Hepatocyte (in vitro differentiated cells): ENCODE measurements around the gene C10orf95. TPM values are rescaled to one million over a fixed set of nuclear protein-coding genes. Genes with fewer than 3 reads are reported as not detected.

ENCODE experiments used
- DNase-seq: peaks from one replicate; pipeline ENCODE4 v3.0.0-alpha.2; 2016; ENCODE audit warnings: low spot score
- H2AFZ ChIP-seq: fragments of 200-600 bp; sonication (generic); 2 replicates; pipeline ENCODE4 v1.6.0; 2016; ENCODE audit warnings: antibody characterized with exemption, mild to moderate bottlenecking
- H3K27ac ChIP-seq: fragments of 200-600 bp; sonication (generic); 2 replicates; pipeline ENCODE4 v1.5.1; 2016; ENCODE audit warnings: mild to moderate bottlenecking
- H3K27me3 ChIP-seq: fragments of 200-600 bp; sonication (generic); 2 replicates; pipeline ENCODE4 v1.6.1; 2016
- H3K36me3 ChIP-seq: fragments of 200-600 bp; sonication (generic); replicated peaks from 2 replicates; pipeline ENCODE4 v1.5.1; 2016; ENCODE audit warnings: low read depth; ENCODE audit not compliant: insufficient read depth
- H3K4me1 ChIP-seq: fragments of 200-600 bp; sonication (generic); 2 replicates; pipeline ENCODE4 v1.5.1; 2016; ENCODE audit warnings: mild to moderate bottlenecking, moderate library complexity; ENCODE audit not compliant: insufficient read depth
- H3K4me2 ChIP-seq: fragments of 200-600 bp; sonication (generic); 2 replicates; pipeline ENCODE4 v1.6.0; 2016
- H3K4me3 ChIP-seq: fragments of 200-600 bp; sonication (generic); 2 replicates; pipeline ENCODE4 v1.5.1; 2016; ENCODE audit warnings: mild to moderate bottlenecking
- H3K79me2 ChIP-seq: fragments of 200-600 bp; sonication (generic); 2 replicates; pipeline ENCODE4 v1.6.0; 2017; ENCODE audit warnings: mild to moderate bottlenecking
- H3K9me2 ChIP-seq: fragments of 200-600 bp; sonication (generic); replicated peaks from 2 replicates; pipeline ENCODE4 v1.6.0; 2017; ENCODE audit warnings: mild to moderate bottlenecking; ENCODE audit not compliant: insufficient read depth
- H3K9me3 ChIP-seq: fragments of 200-600 bp; sonication (generic); 2 replicates; pipeline ENCODE4 v1.5.1; 2016; ENCODE audit warnings: low read depth, mild to moderate bottlenecking
- H4K20me1 ChIP-seq: fragments of 200-600 bp; sonication (generic); 2 replicates; pipeline ENCODE4 v1.6.0; 2016; ENCODE audit warnings: mild to moderate bottlenecking; ENCODE audit not compliant: insufficient read depth, poor library complexity, severe bottlenecking
- EZH2 ChIP-seq: fragments of 200-600 bp; sonication (generic); IDR thresholded peaks from 2 replicates; pipeline ENCODE4 v1.6.1; 2016; ENCODE audit warnings: antibody characterized with exemption, mild to moderate bottlenecking, borderline replicate concordance
- EZH2phosphoT487 ChIP-seq: fragments of 200-600 bp; sonication (generic); IDR thresholded peaks from one replicate; pipeline ENCODE4 v1.6.1; 2018; ENCODE audit warnings: antibody characterized with exemption, mild to moderate bottlenecking, low read depth, moderate library complexity; ENCODE audit not compliant: unreplicated experiment, severe bottlenecking
- WGBS: methylation state at CpG from one replicate; pipeline ENCODE4 v1.1.6; 2016; ENCODE audit warnings: low lambda C conversion rate; ENCODE audit errors: missing lambda C conversion rate; 5-methylcytosine and 5-hydroxymethylcytosine counted together
- polyA plus RNA-seq: library from polyadenylated mRNA; unstranded; fragments of >200 nt; fragmentation: Nextera tagmentation; extraction: Ambion mirVana; gene quantifications from 2 replicates; pipeline ENCODE4 v1.2.1, GENCODE V29; 2016
- total RNA-seq: library from RNA; depleted of rRNA; stranded (reverse); fragments of >200 nt; gene quantifications from 2 replicates; pipeline ENCODE4 v1.2.3, GENCODE V29; 2014
- TF ChIP-seq, protein P1 (sequence below): fragments of 200-600 bp; sonication (generic); IDR thresholded peaks from 2 replicates; pipeline ENCODE4 v1.5.1; 2016; ENCODE audit warnings: antibody characterized with exemption, mild to moderate bottlenecking; ENCODE audit not compliant: poor library complexity

The C10orf95 gene
- total and polyA plus RNA-seq, 2 experiments from 2014 or later, result 5.2 to 7.7 TPM

DNA sequence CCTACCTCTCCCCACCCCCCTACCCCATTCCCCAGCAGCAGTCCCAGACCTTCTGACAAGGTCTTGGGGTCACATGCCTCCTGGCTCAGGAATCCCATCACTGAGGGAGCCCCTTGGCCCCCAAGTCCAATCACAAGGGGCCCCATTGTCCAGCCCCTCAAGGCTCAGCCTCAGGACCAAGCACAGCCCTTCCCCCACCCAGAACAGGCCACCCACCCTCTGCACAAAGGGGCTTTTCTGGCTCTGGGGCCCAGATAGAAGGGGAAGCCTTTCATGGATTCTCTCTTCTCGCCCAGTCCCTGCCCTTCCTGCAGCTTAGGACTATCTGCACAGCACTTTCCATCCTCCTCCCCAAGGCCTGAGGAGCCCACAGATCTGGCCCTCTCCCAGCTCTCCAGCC, 25.9 kb downstream of the C10orf95 start:
- DNase-seq, result no peak
- H3K9me2 ChIP-seq, result no peaks in the 10 kb centered on the region
- H3K4me2 ChIP-seq, result no peak overlapping the region
- H3K79me2 ChIP-seq, result peaks cover 24% of the 10 kb centered on the region
- peaks cover 5% of the 10 kb centered on the region for H4K20me1 ChIP-seq
- H3K27me3 ChIP-seq, result no peaks in the 10 kb centered on the region
- 79% methylated on average over 1 of the region's 1 CpG for WGBS
- TF ChIP-seq, protein P1, sequence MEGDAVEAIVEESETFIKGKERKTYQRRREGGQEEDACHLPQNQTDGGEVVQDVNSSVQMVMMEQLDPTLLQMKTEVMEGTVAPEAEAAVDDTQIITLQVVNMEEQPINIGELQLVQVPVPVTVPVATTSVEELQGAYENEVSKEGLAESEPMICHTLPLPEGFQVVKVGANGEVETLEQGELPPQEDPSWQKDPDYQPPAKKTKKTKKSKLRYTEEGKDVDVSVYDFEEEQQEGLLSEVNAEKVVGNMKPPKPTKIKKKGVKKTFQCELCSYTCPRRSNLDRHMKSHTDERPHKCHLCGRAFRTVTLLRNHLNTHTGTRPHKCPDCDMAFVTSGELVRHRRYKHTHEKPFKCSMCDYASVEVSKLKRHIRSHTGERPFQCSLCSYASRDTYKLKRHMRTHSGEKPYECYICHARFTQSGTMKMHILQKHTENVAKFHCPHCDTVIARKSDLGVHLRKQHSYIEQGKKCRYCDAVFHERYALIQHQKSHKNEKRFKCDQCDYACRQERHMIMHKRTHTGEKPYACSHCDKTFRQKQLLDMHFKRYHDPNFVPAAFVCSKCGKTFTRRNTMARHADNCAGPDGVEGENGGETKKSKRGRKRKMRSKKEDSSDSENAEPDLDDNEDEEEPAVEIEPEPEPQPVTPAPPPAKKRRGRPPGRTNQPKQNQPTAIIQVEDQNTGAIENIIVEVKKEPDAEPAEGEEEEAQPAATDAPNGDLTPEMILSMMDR, result no peak
- TF ChIP-seq EZH2 (no peak), EZH2phosphoT487 (no peak)
- no peak overlapping the region for H3K4me3 ChIP-seq
- H3K4me1 ChIP-seq, result peaks cover 11% of the 10 kb centered on the region
- no peak overlapping the region for H3K27ac ChIP-seq
- no peaks in the 10 kb centered on the region for H3K36me3 ChIP-seq
- H3K9me3 ChIP-seq, result no peaks in the 10 kb centered on the region
- H2AFZ ChIP-seq, result no peak overlapping the region

DNA sequence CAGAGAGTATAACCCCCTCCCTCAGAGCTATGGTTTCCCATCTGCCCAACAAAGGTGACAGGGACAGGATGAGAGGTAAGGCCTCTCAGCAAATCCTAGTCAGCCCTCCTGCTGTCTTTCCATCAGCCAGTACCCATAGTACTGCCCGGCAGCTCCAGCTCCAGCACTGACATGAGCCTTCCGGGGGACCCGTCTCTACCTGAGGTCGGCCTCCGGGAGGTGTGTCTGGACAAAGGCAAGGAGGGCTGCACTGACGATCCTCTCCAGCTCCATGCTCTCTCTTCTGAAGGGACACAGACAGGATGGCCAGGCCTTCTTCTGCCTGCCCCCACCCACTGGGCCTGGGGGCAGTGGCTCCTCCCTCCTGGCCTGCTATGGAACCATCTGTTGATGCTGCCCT, 26.4 kb downstream of the C10orf95 start:
- no peak overlapping the region for H2AFZ ChIP-seq
- no peak overlapping the region for H3K4me2 ChIP-seq
- peaks cover 21% of the 10 kb centered on the region for H3K79me2 ChIP-seq
- H3K9me2 ChIP-seq, result no peaks in the 10 kb centered on the region
- peaks cover 5% of the 10 kb centered on the region for H4K20me1 ChIP-seq
- no peak for DNase-seq
- no peak for TF ChIP-seq EZH2
- no peak for TF ChIP-seq EZH2phosphoT487
- TF ChIP-seq, protein P1, result no peak
- H3K9me3 ChIP-seq, result no peaks in the 10 kb centered on the region
- no peak overlapping the region for H3K4me3 ChIP-seq
- H3K36me3 ChIP-seq, result no peaks in the 10 kb centered on the region
- 91% methylated on average over 6 of the region's 6 CpGs for whole genome bisulfite sequencing
- peaks cover 15% of the 10 kb centered on the region for H3K4me1 ChIP-seq
- no peaks in the 10 kb centered on the region for H3K27me3 ChIP-seq
- H3K27ac ChIP-seq, result no peak overlapping the region

DNA sequence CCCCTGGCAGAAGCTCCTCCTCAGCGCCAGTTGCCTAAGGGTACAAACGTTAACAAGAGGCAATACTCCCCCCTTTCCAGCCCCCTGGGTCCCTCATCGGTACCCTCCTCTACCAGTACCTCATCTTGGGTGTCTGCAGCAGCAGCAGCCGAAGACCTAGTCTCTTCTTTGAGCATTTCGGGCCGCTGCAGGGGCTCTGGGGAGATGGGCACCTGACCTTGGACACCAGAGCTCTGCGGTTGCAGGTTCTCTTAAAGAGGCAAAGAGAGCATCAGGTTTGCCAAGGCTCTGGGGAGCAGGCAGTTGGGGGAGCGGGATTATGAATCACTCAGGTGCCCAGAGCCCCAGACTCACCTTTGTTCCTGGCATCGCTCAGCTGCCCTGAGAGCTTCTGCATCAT, 27.2 kb downstream of the C10orf95 start:
- no peak overlapping the region for H3K4me3 ChIP-seq
- H3K36me3 ChIP-seq, result no peaks in the 10 kb centered on the region
- no peak overlapping the region for H3K4me2 ChIP-seq
- H4K20me1 ChIP-seq, result peaks cover 5% of the 10 kb centered on the region
- DNase-seq, result no peak
- H3K4me1 ChIP-seq, result peaks cover 23% of the 10 kb centered on the region
- 96% methylated on average over 9 of the region's 9 CpGs for WGBS
- H3K9me2 ChIP-seq, result no peaks in the 10 kb centered on the region
- no peaks in the 10 kb centered on the region for H3K9me3 ChIP-seq
- peaks cover 21% of the 10 kb centered on the region for H3K79me2 ChIP-seq
- H2AFZ ChIP-seq, result no peak overlapping the region
- TF ChIP-seq, protein P1, result no peak
- TF ChIP-seq EZH2, result no peak
- no peak for TF ChIP-seq EZH2phosphoT487
- no peak overlapping the region for H3K27ac ChIP-seq
- H3K27me3 ChIP-seq, result peaks cover under 1% of the 10 kb centered on the region
